ENCODE measurements around the gene ZNF304.

- no peak for TF ChIP-seq POLR2A (IDR thresholded peaks at IDR 0.05)
- TF ChIP-seq CTCF (IDR thresholded peaks at IDR 0.05), result no peak
Measured at GRCh38 chr19:57355916-57356315, 4.8 kb downstream of the ZNF304 start.
